HG03469 (cell line): ENCODE measurements around the gene LIPJ.

Source experiments
- ATAC-seq: cut with Tn5 transposase; IDR thresholded peaks from one replicate; pipeline ENCODE4 v1.9.1; 2021; ENCODE audit warnings: mild to moderate bottlenecking, moderate library complexity, moderate number of reproducible peaks; ENCODE audit not compliant: unreplicated experiment

LIPJ gene

GRCh38 chr10:88594482-88594881, 7.9 kb downstream of the LIPJ start:
- ATAC-seq = no peak

GRCh38 chr10:88598055-88598454, 11.5 kb downstream of the LIPJ start:
- peak; percentile 69 for ATAC-seq

GRCh38 chr10:88608052-88608732, 21.6 kb downstream of the LIPJ start:
- ATAC-seq = no peak

- ATAC-seq = no peak
Observed at GRCh38 chr10:88608780-88609179, 22.2 kb downstream of the LIPJ start.

GRCh38 chr10:88616250-88616977, 29.9 kb downstream of the LIPJ start:
- no peak for ATAC-seq

- ATAC-seq = no peak
Observed at GRCh38 chr10:88617772-88618300, 31.3 kb downstream of the LIPJ start.

GRCh38 chr10:88618496-88618895, 31.9 kb downstream of the LIPJ start:
- no peak for ATAC-seq

GRCh38 chr10:88620441-88620840, 33.9 kb downstream of the LIPJ start:
- ATAC-seq = no peak

- ATAC-seq = no peak
Observed at GRCh38 chr10:88623835-88624234, 37.3 kb downstream of the LIPJ start.

GRCh38 chr10:88624840-88625239, 38.3 kb downstream of the LIPJ start:
- no peak for ATAC-seq

- no peak for ATAC-seq
Observed at GRCh38 chr10:88640186-88640585, 53.6 kb downstream of the LIPJ start.

GRCh38 chr10:88642209-88642608, 55.6 kb downstream of the LIPJ start:
- no peak for ATAC-seq

- no peak for ATAC-seq
Observed at GRCh38 chr10:88642963-88643362, 56.4 kb downstream of the LIPJ start.

GRCh38 chr10:88647061-88647615, 60.6 kb downstream of the LIPJ start:
- no peak for ATAC-seq

GRCh38 chr10:88651101-88651551, 64.6 kb downstream of the LIPJ start:
- ATAC-seq = no peak

GRCh38 chr10:88652616-88653015, 66.1 kb downstream of the LIPJ start:
- no peak for ATAC-seq
